A549 treated with ZK216348 at 1 μM for 4 hours (cell line): ENCODE results near the gene HCN1. TPM values are rescaled to one million over a fixed set of nuclear protein-coding genes. Genes with fewer than 3 reads are reported as not detected.

Experiments used
- total RNA-seq: library from RNA; stranded (reverse); fragments of 200-300 nt; extraction: Qiagen RNA extraction; gene quantifications from 5 replicates; pipeline ENCODE4 v1.2.3, GENCODE V29; 2022; ENCODE audit warnings: low read depth

Gene HCN1
- total RNA-seq: not detected in 5 replicates

DNA sequence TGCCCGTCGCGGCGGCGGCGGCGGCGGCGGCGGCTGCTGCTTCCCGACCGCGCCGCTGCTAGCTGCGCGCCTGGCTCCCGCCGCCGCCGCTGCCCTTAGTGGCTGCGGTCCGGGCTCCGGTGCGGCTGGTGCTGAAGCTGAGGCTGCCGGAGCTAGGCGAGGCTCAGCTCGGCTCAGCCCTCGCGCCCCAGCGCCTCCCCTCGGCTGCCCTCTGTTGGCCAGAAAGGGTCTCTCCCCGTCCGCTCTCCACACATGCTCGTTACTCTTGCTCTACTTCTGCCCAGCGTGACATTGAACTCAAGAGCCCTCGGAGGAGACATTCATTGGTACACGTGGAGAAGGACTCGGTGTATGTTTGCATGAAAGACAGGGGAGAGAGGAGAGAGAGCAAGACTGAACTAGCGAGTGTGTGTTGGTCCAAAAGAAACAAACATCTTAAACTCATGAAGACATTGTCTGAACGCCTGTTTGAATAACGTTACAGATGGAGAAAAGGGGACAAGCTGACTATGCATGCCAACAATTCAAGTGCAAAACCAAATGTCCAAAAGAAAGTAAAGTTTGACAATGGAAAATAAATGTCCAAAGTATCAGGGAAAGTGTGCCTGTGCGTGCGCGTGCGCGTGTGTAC, at the start of gene HCN1:
Gene HCN1 (minus strand): TSS at position 175 of the 631 bp plus-strand sequence.

